Hepatocyte (in vitro differentiated cells): ENCODE measurements around the gene GGT6.

Source experiments
- EZH2 ChIP-seq: fragments of 200-600 bp; sonication (generic); IDR thresholded peaks from 2 replicates; pipeline ENCODE4 v1.6.1; 2016; ENCODE audit warnings: antibody characterized with exemption, mild to moderate bottlenecking, borderline replicate concordance
- EZH2phosphoT487 ChIP-seq: fragments of 200-600 bp; sonication (generic); IDR thresholded peaks from one replicate; pipeline ENCODE4 v1.6.1; 2018; ENCODE audit warnings: antibody characterized with exemption, mild to moderate bottlenecking, low read depth, moderate library complexity; ENCODE audit not compliant: unreplicated experiment, severe bottlenecking
- TF ChIP-seq, protein P1 (sequence below): fragments of 200-600 bp; sonication (generic); IDR thresholded peaks from 2 replicates; pipeline ENCODE4 v1.5.1; 2016; ENCODE audit warnings: antibody characterized with exemption, mild to moderate bottlenecking; ENCODE audit not compliant: poor library complexity

DNA sequence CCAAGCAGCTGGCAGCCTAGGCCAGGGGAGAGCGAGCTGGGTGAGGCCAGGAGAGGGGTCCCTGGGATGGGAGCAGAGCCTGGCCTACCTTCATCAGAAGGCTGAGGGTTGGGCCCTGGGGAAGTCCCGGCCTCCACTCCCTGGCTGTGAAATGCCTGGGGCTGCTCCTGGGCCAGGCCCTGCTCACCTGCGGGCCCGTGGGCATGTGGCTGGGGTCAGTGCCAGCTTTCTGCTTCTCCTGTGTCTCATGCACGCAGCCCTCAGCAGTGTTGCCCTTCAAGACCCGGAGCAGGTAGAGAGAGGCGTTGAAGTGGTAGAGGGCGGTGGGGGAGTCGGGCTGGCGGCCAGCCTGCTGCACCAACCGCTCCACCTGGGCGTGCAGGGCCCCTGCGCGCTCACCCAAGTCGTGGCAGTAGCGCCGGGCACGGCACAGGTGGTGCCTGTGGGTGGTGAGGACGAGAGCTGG lies 17.6 kb downstream of the GGT6 start:
- TF ChIP-seq, protein P1, sequence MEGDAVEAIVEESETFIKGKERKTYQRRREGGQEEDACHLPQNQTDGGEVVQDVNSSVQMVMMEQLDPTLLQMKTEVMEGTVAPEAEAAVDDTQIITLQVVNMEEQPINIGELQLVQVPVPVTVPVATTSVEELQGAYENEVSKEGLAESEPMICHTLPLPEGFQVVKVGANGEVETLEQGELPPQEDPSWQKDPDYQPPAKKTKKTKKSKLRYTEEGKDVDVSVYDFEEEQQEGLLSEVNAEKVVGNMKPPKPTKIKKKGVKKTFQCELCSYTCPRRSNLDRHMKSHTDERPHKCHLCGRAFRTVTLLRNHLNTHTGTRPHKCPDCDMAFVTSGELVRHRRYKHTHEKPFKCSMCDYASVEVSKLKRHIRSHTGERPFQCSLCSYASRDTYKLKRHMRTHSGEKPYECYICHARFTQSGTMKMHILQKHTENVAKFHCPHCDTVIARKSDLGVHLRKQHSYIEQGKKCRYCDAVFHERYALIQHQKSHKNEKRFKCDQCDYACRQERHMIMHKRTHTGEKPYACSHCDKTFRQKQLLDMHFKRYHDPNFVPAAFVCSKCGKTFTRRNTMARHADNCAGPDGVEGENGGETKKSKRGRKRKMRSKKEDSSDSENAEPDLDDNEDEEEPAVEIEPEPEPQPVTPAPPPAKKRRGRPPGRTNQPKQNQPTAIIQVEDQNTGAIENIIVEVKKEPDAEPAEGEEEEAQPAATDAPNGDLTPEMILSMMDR, result no peak
- TF ChIP-seq EZH2 (no peak), EZH2phosphoT487 (no peak)
